Measurements from ENCODE around the gene MCM5.

DNA sequence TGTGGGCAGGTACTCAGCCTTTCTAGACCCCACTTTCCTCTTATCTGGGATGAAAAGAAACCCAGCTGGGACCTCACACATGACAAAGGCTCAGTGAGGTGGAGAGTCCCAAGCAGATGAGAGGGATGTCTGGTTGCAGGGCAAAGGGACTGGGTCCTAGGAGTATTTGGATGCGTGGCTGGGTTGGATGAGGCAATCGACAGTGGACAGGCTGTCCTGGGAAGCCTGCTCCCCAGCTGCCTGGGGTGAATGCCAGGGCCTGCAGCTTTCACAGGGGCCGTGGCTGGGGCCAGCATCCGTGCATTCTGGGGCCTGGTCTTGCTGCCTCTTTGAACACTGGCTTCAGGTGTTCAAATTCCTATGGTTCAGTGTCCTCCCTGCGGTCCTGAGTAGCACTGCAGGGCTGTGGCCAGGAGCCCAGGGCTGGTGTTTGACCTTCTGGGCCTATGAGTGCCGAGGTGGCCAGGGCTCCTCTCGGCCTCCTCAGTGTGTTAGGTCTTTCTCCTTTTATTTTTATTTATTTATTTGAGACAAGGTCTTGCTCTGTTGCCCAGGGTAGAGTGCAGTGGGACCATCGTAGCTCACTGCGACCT lies 65.3 kb downstream of the MCM5 start:
- TF ChIP-seq, protein P1, sequence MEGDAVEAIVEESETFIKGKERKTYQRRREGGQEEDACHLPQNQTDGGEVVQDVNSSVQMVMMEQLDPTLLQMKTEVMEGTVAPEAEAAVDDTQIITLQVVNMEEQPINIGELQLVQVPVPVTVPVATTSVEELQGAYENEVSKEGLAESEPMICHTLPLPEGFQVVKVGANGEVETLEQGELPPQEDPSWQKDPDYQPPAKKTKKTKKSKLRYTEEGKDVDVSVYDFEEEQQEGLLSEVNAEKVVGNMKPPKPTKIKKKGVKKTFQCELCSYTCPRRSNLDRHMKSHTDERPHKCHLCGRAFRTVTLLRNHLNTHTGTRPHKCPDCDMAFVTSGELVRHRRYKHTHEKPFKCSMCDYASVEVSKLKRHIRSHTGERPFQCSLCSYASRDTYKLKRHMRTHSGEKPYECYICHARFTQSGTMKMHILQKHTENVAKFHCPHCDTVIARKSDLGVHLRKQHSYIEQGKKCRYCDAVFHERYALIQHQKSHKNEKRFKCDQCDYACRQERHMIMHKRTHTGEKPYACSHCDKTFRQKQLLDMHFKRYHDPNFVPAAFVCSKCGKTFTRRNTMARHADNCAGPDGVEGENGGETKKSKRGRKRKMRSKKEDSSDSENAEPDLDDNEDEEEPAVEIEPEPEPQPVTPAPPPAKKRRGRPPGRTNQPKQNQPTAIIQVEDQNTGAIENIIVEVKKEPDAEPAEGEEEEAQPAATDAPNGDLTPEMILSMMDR (IDR thresholded peaks at IDR 0.05; ENCODE audit: low read length) = no peak
- no peak for TF ChIP-seq EZH2 (IDR thresholded peaks at IDR 0.05; ENCODE audit: borderline replicate concordance, low read length)
